GM23248 (cell line): ENCODE results near the gene KLHL2. TPM values are rescaled to one million over a fixed set of nuclear protein-coding genes. Genes with fewer than 3 reads are reported as not detected.
A peak's percentile ranks its signal among the peaks of the same experiment; 100 is the strongest.

ENCODE experiments used
- DNase-seq: peaks from one replicate; pipeline ENCODE4 v3.0.0-alpha.2; 2015
- H2AFZ ChIP-seq: fragments of 200-600 bp; sonication (generic); 2 replicates; pipeline ENCODE4 v1.6.1; 2016; ENCODE audit warnings: antibody characterized with exemption
- H3F3A ChIP-seq: fragments of 200-600 bp; sonication (generic); 2 replicates; pipeline ENCODE4 v1.6.1; 2016; ENCODE audit warnings: mild to moderate bottlenecking, antibody characterized with exemption, mixed run types; ENCODE audit not compliant: insufficient read depth
- H3K27ac ChIP-seq: fragments of 200-600 bp; sonication (generic); 2 replicates; pipeline ENCODE4 v1.5.1; 2016; ENCODE audit warnings: mild to moderate bottlenecking
- H3K27me3 ChIP-seq: fragments of 200-600 bp; sonication (generic); replicated peaks from 2 replicates; pipeline ENCODE4 v1.6.1; 2016; ENCODE audit warnings: mild to moderate bottlenecking; ENCODE audit not compliant: insufficient read depth
- H3K36me3 ChIP-seq: fragments of 200-600 bp; sonication (generic); 2 replicates; pipeline ENCODE4 v1.6.1; 2016; ENCODE audit warnings: low read depth, mild to moderate bottlenecking
- H3K4me1 ChIP-seq: fragments of 200-600 bp; sonication (generic); 2 replicates; pipeline ENCODE4 v1.6.1; 2016; ENCODE audit warnings: mild to moderate bottlenecking; ENCODE audit not compliant: insufficient read depth
- H3K4me2 ChIP-seq: fragments of 200-600 bp; sonication (generic); one replicate; pipeline ENCODE4 v1.6.1; 2016; ENCODE audit warnings: mild to moderate bottlenecking; ENCODE audit not compliant: unreplicated experiment
- H3K4me3 ChIP-seq: fragments of 200-600 bp; sonication (generic); 2 replicates; pipeline ENCODE4 v1.5.1; 2016; ENCODE audit warnings: mild to moderate bottlenecking
- H3K79me2 ChIP-seq: fragments of 200-600 bp; sonication (generic); 2 replicates; pipeline ENCODE4 v1.6.1; 2016; ENCODE audit warnings: mild to moderate bottlenecking; ENCODE audit not compliant: insufficient read depth
- H3K9ac ChIP-seq: fragments of 200-600 bp; sonication (generic); 2 replicates; pipeline ENCODE4 v1.6.1; 2016; ENCODE audit warnings: mild to moderate bottlenecking
- H3K9me2 ChIP-seq: fragments of 200-600 bp; sonication (generic); 2 replicates; pipeline ENCODE4 v1.6.1; 2016; ENCODE audit warnings: mixed run types, mild to moderate bottlenecking, moderate library complexity; ENCODE audit not compliant: insufficient read depth
- H3K9me3 ChIP-seq: fragments of 200-600 bp; sonication (generic); one replicate; pipeline ENCODE4 v1.6.1; 2017; ENCODE audit warnings: low read depth
- H4K20me1 ChIP-seq: fragments of 200-600 bp; sonication (generic); 2 replicates; pipeline ENCODE4 v1.6.0; 2016; ENCODE audit not compliant: insufficient read depth
- EZH2 ChIP-seq: fragments of 200-600 bp; sonication (generic); IDR thresholded peaks from 2 replicates; pipeline ENCODE4 v1.6.1; 2018; ENCODE audit warnings: antibody characterized with exemption, mild to moderate bottlenecking; ENCODE audit not compliant: insufficient read depth, poor library complexity, severe bottlenecking
- EZH2phosphoT487 ChIP-seq: fragments of 200-600 bp; sonication (generic); IDR thresholded peaks from 2 replicates; pipeline ENCODE4 v1.6.1; 2018; ENCODE audit warnings: antibody characterized with exemption, moderate library complexity, mild to moderate bottlenecking, low read depth; ENCODE audit not compliant: insufficient read depth
- WGBS, 2 experiments: methylation state at CpG; one replicate each; pipeline ENCODE4 v1.1.6; 2015 to 2017; ENCODE audit warnings: low lambda C conversion rate in 2 of 2, low coverage in 1 of 2; ENCODE audit errors: missing lambda C conversion rate in 2 of 2; 5-methylcytosine and 5-hydroxymethylcytosine counted together
- in situ Hi-C: fragments of 300-500 bp; cut with MboI; formaldehyde crosslinking; loops from 2 replicates; pipeline ENCODE4 v1.15.0; 2020
- polyA plus RNA-seq: library from polyadenylated mRNA; unstranded; fragments of >200 nt; fragmentation: Nextera tagmentation; extraction: Ambion mirVana; gene quantifications from 2 replicates; pipeline ENCODE4 v1.2.1, GENCODE V29; 2016
- total RNA-seq: library from RNA; depleted of rRNA; stranded (reverse); fragments of >200 nt; shearing (Covaris generic); gene quantifications from 2 replicates; pipeline ENCODE4 v1.2.3, GENCODE V29; 2014

The KLHL2 gene
- total and polyA plus RNA-seq, 2 experiments from 2014 or later = 11.0 to 20.2 TPM

DNA sequence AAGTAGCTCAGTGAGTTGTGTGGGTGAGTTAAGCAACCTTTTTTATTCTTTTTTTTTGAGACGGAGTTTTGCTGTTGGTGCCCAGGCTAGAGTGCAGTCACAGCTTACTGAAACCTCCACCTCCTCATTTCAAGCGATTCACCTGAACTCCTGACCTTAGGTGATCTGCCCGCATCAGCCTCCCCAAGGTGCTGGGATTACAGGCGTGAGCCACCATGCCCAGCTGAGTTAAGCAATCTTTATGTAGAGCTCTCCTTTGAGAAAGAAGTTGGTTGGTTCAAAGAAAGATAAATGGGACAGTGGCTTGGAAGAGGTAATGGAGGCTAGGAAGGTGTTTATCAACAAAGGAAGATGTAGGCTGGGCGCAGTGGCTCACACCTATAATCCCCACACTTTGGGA lies 123.3 kb downstream of the KLHL2 start:
- H3K9me2 ChIP-seq = no peaks in the 10 kb centered on the region
- no peak for TF ChIP-seq EZH2
- TF ChIP-seq EZH2phosphoT487 = no peak
- no peak overlapping the region for H3K9ac ChIP-seq
- H3K79me2 ChIP-seq = peaks cover 82% of the 10 kb centered on the region
- no peaks in the 10 kb centered on the region for H3K9me3 ChIP-seq
- no peak overlapping the region for H3K27ac ChIP-seq
- in situ Hi-C loops = no loop called here
- DNase-seq = no peak
- H3K27me3 ChIP-seq = no peaks in the 10 kb centered on the region
- WGBS, 2 experiments = 76 to 78% methylated on average over 5 of the region's 5 CpGs
- no peak overlapping the region for H3K4me3 ChIP-seq
- H3F3A ChIP-seq = peaks cover 25% of the 10 kb centered on the region
- H4K20me1 ChIP-seq = no peaks in the 10 kb centered on the region; the same call in 1 of the 2 replicates
- H3K36me3 ChIP-seq = peaks cover 5% of the 10 kb centered on the region; the same call in 1 of the 2 replicates
- no peak overlapping the region for H3K4me2 ChIP-seq
- H2AFZ ChIP-seq = no peak overlapping the region
- peaks cover 30% of the 10 kb centered on the region for H3K4me1 ChIP-seq

DNA sequence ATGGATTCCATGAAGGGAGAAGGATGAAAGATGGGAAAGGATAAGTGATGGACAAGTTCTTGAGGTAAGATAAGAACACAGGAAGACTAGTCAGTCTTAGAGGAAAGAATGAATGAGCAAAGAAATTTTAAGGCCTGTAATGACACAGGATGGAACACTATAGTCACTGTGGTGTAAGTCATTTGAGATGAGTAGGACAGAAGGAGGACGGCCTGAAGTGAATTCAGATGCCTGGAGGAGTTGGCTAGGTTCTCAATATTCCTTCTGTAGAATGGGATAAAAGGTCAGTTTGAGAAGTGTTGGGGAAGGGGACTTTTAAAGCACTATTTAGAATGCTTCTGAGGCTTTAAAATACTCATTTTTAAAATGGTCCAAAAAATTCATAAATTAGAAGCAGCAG lies 124.0 kb downstream of the KLHL2 start:
- Histone ChIP-seq H3K4me1 (peaks cover 23% of the 10 kb centered on the region), H3K79me2 (peaks cover 83% of the 10 kb centered on the region), H3K36me3 (peaks cover 5% of the 10 kb centered on the region; the same call in 1 of the 2 replicates), H3K27ac (no peak overlapping the region), H4K20me1 (no peaks in the 10 kb centered on the region; the same call in 1 of the 2 replicates), H3K9me3 (no peaks in the 10 kb centered on the region), H3F3A (peaks cover 20% of the 10 kb centered on the region), H3K9ac (no peak overlapping the region), H2AFZ (no peak overlapping the region), H3K4me3 (no peak overlapping the region), H3K27me3 (no peaks in the 10 kb centered on the region), H3K9me2 (no peaks in the 10 kb centered on the region), H3K4me2 (no peak overlapping the region)
- in situ Hi-C loops = no loop called here
- 78 to 92% methylated on average over 1 of the region's 1 CpG for WGBS, 2 experiments
- TF ChIP-seq EZH2 (no peak), EZH2phosphoT487 (no peak)
- DNase-seq = peak; percentile 36

DNA sequence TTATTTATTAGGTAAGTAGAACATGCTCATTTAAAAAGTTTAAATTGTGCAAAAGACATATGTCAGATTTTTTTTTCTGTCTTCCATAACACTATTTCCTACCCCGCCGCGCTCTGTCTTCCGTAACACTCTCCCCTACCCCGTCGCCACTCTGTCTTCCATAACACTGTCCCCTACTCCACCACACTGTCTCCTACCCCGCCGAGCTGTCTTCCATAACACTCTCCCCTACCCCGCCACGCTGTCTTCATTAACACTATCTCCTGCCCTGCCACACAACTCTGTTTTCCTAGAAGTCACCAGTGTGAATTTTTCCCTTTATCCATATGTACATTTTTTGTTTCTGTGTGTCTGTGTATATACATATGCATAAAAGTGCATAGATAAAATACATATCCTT lies 124.5 kb downstream of the KLHL2 start:
- Histone ChIP-seq H3K79me2 (peaks cover 83% of the 10 kb centered on the region), H3K27ac (no peak overlapping the region), H3K9me3 (no peaks in the 10 kb centered on the region), H3K9ac (no peak overlapping the region), H4K20me1 (no peaks in the 10 kb centered on the region; the same call in 1 of the 2 replicates), H3K27me3 (no peaks in the 10 kb centered on the region), H3K36me3 (peaks cover 5% of the 10 kb centered on the region; the same call in 1 of the 2 replicates), H3K4me3 (no peak overlapping the region), H3K9me2 (no peaks in the 10 kb centered on the region), H3F3A (peaks cover 16% of the 10 kb centered on the region), H3K4me1 (peaks cover 21% of the 10 kb centered on the region), H3K4me2 (no peak overlapping the region), H2AFZ (no peak overlapping the region)
- DNase-seq = no peak
- in situ Hi-C loops = no loop called here
- 87% methylated on average over 10 of the region's 10 CpGs for WGBS, 2 experiments
- no peak for TF ChIP-seq EZH2
- TF ChIP-seq EZH2phosphoT487 = no peak

DNA sequence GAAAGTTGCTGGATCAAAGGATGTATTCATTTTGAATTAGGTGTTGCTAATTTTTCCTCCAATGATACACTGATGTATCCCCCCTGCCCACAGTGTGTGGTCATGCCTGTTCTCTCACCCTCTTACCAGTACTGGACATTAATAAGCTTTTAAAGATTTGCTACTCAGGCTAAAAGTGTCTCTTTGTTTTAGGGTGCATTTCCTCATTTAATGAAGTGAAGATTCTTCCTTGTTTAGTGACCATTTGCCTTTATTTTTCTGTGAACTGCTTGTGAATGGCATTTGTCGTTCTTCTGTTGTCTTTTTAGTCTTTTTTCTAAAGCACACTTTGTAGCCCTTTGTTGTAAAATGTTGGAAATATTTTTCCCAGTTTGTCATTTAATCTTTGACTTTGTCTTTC lies 125.1 kb downstream of the KLHL2 start:
- no peaks in the 10 kb centered on the region for H3K9me2 ChIP-seq
- H3K4me2 ChIP-seq = no peak overlapping the region
- in situ Hi-C loops = no loop called here
- no peak overlapping the region for H2AFZ ChIP-seq
- H3F3A ChIP-seq = peaks cover 15% of the 10 kb centered on the region
- peaks cover 21% of the 10 kb centered on the region for H3K4me1 ChIP-seq
- H3K36me3 ChIP-seq = peaks cover 9% of the 10 kb centered on the region; the same call in 1 of the 2 replicates
- WGBS, 2 experiments = 53 to 56% methylated on average over 1 of the region's 1 CpG
- H3K27me3 ChIP-seq = no peaks in the 10 kb centered on the region
- no peaks in the 10 kb centered on the region for H3K9me3 ChIP-seq
- H3K9ac ChIP-seq = no peak overlapping the region
- peaks cover 89% of the 10 kb centered on the region for H3K79me2 ChIP-seq
- no peak for TF ChIP-seq EZH2phosphoT487
- no peak for TF ChIP-seq EZH2
- H3K27ac ChIP-seq = no peak overlapping the region
- no peaks in the 10 kb centered on the region; the same call in 1 of the 2 replicates for H4K20me1 ChIP-seq
- no peak overlapping the region for H3K4me3 ChIP-seq
- no peak for DNase-seq

DNA sequence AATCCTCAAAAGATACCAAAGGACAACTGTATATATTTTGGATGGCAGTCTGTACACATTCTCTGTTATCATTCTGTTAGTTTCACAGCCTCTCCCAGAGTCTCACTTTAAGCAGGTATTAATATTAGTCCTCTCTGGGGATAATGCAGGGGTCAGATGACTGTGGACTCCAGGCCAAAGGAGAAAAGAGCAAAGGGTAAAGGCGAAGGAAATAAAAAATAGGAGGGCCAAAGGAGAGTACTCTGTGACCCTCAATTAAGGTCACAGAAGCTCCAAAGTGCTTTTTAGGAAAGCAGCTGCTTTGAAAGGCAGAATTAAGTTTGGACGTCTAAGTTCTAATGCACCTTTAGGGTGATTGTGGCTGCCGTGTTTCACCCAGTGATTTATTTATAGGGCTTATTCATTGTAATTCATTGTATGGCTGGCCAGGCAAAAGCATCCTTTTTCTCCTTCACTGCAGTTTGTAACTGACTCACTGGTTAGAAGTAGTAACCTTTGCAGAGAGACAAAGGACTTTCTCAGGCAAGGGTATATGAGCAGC lies 127.9 kb downstream of the KLHL2 start:
- H3K27ac ChIP-seq = no peak overlapping the region
- no peak overlapping the region for H3K4me2 ChIP-seq
- in situ Hi-C loops = no loop called here
- H3K4me3 ChIP-seq = no peak overlapping the region
- no peak for DNase-seq
- no peaks in the 10 kb centered on the region; the same call in 1 of the 2 replicates for H4K20me1 ChIP-seq
- no peaks in the 10 kb centered on the region; the same call in 1 of the 2 replicates for H3F3A ChIP-seq
- 81% methylated on average over 3 of the region's 3 CpGs for WGBS, 2 experiments
- no peaks in the 10 kb centered on the region for H3K9me3 ChIP-seq
- peaks cover 5% of the 10 kb centered on the region; the same call in 1 of the 2 replicates for H3K4me1 ChIP-seq
- H3K9me2 ChIP-seq = no peaks in the 10 kb centered on the region
- peaks cover 26% of the 10 kb centered on the region for H3K36me3 ChIP-seq
- no peak overlapping the region for H3K9ac ChIP-seq
- no peaks in the 10 kb centered on the region for H3K27me3 ChIP-seq
- no peak overlapping the region for H2AFZ ChIP-seq
- TF ChIP-seq EZH2 (no peak), EZH2phosphoT487 (no peak)
- H3K79me2 ChIP-seq = peaks cover 62% of the 10 kb centered on the region
